Right atrium auricular region (tissue), 2 donors: ENCODE results near the gene ERCC2. TPM values are rescaled to one million over a fixed set of nuclear protein-coding genes. Genes with fewer than 3 reads are reported as not detected.

Experiments
- DNase-seq: peaks from one replicate; pipeline ENCODE4 v3.0.0-alpha.2; 2019; ENCODE audit warnings: low spot score
- H3K27ac ChIP-seq, 2 donors: fragments of 200-600 bp; sonication (generic); 1 replicate in 1 of 2; 2 replicates in 1 of 2; pipeline ENCODE4 v1.5.1; 2016 to 2019
- H3K27me3 ChIP-seq, 2 donors: fragments of 200-600 bp; sonication (generic); one replicate each; pipeline versions ENCODE4 v1.5.1 to v1.6.0; 2017 to 2019
- H3K36me3 ChIP-seq: fragments of 200-600 bp; sonication (generic); one replicate; pipeline ENCODE4 v1.5.1; 2016
- H3K4me1 ChIP-seq, 2 donors: fragments of 200-600 bp; sonication (generic); one replicate each; pipeline versions ENCODE4 v1.5.1 to v1.6.0; 2017 to 2019
- H3K4me3 ChIP-seq, 2 donors: fragments of 200-600 bp; sonication (generic); 1 replicate in 1 of 2; 2 replicates in 1 of 2; pipeline ENCODE4 v1.5.1; 2017 to 2019; ENCODE audit warnings: mild to moderate bottlenecking in 1 of 2, moderate library complexity in 1 of 2
- H3K9me3 ChIP-seq, 2 donors: fragments of 200-600 bp; sonication (generic); one replicate each; pipeline ENCODE4 v1.5.1; 2019
- total RNA-seq, 2 donors: library from RNA; depleted of rRNA; stranded (reverse); fragments of >200 nt; gene quantifications; one replicate each; pipeline ENCODE4 v1.1.0, GENCODE V29; 2016
- TF ChIP-seq, protein P1 (sequence below), 2 donors: fragments of 200-600 bp; sonication (generic); IDR thresholded peaks; one replicate each; pipeline ENCODE4 v1.5.1; 2019; ENCODE audit warnings: antibody characterized with exemption in 2 of 2

The ERCC2 gene
- total RNA-seq, 2 donors from 2014 or later, result 8.6 to 11.2 TPM

DNA sequence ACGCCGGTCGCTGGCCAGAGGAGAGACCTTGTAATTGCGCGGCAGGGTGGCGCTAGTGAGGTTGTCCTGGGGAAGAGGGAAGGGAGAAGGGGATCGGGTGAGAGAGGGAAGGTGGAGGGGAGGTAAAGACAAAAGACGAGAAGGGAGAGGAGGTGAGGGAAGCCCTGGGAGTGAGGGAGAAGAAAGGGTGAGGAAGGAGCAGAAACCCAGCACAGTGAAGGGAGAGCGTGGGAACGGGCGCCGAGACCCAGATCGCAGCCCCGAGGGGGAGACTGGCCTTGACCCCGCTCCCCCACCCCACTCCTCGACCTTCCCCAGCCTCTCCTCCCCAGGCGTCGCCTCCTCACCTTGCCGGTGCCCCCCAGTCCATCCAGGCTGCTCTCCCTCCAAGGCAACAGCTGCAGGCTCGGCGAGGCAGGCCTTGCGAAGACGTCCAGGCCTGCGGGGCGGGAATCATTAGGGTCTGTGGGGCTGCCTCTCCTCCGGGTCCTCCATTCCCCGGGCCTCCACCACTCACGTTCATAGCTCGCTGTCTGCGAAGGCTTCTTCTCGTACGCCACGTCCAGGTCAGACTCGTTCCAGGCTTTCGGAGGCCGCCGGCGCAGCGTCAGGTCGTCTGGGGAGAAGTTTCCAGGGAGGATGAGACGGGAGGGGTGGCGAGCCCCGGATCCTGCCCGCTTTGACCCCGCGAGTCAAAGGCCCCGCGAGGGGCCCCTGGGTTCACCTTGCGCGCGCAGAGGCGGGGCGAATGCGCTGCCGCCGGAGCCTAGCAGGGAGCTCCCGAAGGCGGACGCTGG lies 25.6 kb upstream of the ERCC2 start:
- TF ChIP-seq, protein P1, sequence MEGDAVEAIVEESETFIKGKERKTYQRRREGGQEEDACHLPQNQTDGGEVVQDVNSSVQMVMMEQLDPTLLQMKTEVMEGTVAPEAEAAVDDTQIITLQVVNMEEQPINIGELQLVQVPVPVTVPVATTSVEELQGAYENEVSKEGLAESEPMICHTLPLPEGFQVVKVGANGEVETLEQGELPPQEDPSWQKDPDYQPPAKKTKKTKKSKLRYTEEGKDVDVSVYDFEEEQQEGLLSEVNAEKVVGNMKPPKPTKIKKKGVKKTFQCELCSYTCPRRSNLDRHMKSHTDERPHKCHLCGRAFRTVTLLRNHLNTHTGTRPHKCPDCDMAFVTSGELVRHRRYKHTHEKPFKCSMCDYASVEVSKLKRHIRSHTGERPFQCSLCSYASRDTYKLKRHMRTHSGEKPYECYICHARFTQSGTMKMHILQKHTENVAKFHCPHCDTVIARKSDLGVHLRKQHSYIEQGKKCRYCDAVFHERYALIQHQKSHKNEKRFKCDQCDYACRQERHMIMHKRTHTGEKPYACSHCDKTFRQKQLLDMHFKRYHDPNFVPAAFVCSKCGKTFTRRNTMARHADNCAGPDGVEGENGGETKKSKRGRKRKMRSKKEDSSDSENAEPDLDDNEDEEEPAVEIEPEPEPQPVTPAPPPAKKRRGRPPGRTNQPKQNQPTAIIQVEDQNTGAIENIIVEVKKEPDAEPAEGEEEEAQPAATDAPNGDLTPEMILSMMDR (IDR thresholded peaks at IDR 0.05), result no peak
- H3K4me3 ChIP-seq, result no peak overlapping the region
- H3K36me3 ChIP-seq, result peaks cover 58% of the 10 kb centered on the region
- no peaks in the 10 kb centered on the region for H3K27me3 ChIP-seq
- H3K9me3 ChIP-seq, result no peaks in the 10 kb centered on the region
- H3K4me1 ChIP-seq, result peaks cover 0 to 15% of the 10 kb centered on the region in 2 donors
- H3K27ac ChIP-seq, result no peak overlapping the region
- DNase-seq, result no peak

DNA sequence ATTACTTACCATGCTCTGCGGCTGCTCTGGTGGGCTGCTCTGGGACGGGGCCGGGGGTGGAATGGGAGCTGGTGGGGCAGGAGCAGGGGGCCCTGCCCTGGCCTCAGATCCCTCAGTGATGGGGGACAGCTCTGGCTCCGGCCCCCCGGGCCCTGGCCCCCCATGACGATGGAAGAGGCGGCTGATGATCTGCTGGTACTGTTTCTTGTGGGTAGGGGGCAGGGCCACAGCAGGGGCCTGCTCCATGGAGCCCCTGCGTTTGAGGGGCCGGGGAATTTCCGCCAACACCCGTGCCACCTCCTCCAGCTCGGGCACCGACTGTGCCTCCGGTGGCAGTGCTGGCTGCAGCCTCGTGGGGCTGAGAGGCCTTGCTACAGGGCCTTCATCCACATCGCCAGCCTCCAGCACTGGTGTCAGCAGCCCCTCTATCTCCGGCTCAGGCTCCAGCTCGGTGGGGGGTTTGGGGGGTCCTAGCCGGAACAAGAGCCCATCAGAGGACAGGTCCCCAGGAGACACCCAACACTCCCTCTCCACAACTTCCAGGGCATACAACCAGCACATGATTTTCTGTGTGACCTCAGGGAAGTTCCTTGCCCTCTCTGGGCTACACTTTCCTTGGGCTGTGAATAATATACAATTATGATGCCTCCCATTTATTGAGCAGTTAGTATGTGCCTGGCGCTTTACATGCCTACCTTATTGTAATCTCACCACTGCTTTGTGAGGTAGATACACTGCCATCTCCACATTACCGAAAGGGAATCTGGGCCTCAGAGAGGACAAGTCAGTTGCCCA lies 21.7 kb upstream of the ERCC2 start:
- Histone ChIP-seq H3K4me1 (no peaks in the 10 kb centered on the region), H3K27me3 (no peaks in the 10 kb centered on the region), H3K36me3 (peaks cover 46% of the 10 kb centered on the region), H3K27ac (no peak overlapping the region), H3K9me3 (no peaks in the 10 kb centered on the region), H3K4me3 (no peak overlapping the region)
- DNase-seq, result no peak
- TF ChIP-seq, protein P1 (IDR thresholded peaks at IDR 0.05), result no peak

DNA sequence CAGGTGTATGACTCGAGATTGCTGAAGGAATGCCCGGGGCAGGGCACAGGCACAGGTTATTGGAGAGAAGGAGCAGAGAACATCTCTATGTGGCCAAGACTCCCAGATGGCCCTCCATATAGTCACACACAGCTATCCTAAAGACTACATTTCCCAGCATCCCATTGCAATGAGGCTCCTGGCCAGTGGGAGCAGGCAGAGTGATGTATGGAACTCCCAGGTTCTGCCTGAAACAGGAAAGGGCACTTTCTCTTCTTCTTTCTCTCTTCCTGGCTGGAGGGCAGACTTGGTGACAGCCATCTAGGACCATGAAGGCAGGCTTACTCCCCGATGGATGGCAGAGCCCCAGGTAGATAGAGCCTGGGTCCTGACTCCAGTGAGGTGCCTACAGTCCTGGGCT lies 21.0 kb upstream of the ERCC2 start:
- H3K36me3 ChIP-seq, result peaks cover 42% of the 10 kb centered on the region
- no peaks in the 10 kb centered on the region for H3K27me3 ChIP-seq
- no peak for DNase-seq
- H3K27ac ChIP-seq, result no peak overlapping the region
- TF ChIP-seq, protein P1 (IDR thresholded peaks at IDR 0.05), result no peak
- H3K4me1 ChIP-seq, result no peaks in the 10 kb centered on the region
- no peaks in the 10 kb centered on the region for H3K9me3 ChIP-seq
- no peak overlapping the region for H3K4me3 ChIP-seq

DNA sequence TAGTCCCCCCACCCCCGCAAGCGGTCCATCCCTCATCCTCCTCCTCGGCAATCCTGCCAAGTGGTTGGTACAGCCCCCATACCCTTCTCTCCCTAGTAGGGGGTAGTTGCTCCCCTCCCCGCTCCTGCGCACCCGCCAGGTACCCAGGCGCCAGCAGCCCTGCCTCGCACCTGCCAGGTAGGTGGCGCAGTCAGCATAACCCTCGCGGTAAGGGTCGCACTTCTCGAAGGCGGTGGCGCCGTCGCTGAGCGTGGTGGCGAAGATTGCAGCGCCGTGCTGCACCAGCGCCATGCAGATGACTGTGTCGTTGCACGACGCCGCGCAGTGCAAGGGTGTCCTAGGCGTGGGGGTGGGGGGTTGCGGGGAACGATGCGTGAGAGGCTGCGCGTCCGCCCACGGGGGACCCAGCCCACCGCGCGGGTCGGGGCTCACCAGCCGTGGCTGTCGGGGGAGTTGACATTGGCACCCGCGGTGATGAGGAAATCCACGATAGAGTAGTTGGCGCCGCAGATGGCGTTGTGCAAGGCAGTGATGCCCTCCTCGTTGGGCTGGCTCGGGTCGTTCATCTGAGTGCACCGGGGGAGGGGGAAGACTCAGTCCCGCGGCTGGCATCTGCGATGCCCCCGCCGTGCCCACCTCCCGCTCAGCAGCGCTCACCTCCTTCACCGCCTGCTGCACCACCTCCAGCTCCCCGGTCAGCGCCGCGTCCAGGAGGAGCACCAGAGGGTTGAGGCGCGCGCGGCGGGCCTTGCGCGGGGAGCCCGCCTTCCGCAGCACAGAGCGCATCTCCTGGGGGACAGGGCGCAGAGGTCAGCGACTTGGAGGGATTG lies 15.2 kb upstream of the ERCC2 start:
- Histone ChIP-seq H3K27me3 (no peaks in the 10 kb centered on the region), H3K4me3 (no peak overlapping the region), H3K9me3 (no peaks in the 10 kb centered on the region), H3K4me1 (peaks cover 0 to 13% of the 10 kb centered on the region in 2 donors), H3K36me3 (peaks cover 5% of the 10 kb centered on the region), H3K27ac (no peak overlapping the region)
- no peak for DNase-seq
- TF ChIP-seq, protein P1 (IDR thresholded peaks at IDR 0.05), result no peak

DNA sequence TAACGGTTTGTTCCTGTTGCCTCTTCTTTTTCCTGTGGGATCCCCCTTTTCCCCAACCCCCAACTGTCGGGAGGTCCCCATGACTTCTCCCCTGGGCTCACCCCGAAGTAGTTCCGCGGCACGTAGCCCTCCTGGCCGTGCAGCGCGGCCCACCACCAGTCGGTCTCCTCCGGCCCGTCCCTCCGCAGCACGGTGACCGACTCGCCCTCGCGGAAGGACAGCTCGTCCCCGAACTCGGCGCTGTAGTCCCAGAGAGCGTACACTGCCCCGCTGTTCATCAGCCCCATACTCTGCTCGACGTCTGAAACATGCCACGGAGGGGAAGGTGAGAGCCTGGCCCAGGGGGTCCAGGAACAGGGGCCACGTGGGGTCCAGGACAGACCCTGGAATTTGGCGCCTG lies 12.1 kb upstream of the ERCC2 start:
- DNase-seq, result no peak
- H3K27me3 ChIP-seq, result no peaks in the 10 kb centered on the region
- TF ChIP-seq, protein P1 (IDR thresholded peaks at IDR 0.05), result no peak

More for the DNA sequence above, 12.1 kb upstream of the ERCC2 start:
- Histone ChIP-seq H3K4me1 (peaks cover 0 to 13% of the 10 kb centered on the region in 2 donors), H3K4me3 (no peak overlapping the region), H3K9me3 (no peaks in the 10 kb centered on the region), H3K27ac (no peak overlapping the region), H3K36me3 (peaks cover 5% of the 10 kb centered on the region)
